HFFc6 (cell line): ENCODE data around the gene SOX15. TPM values are rescaled to one million over a fixed set of nuclear protein-coding genes. Genes with fewer than 3 reads are reported as not detected.

Experiments used
- DNase-seq: peaks from one replicate; pipeline ENCODE4 v3.0.0-alpha.2; 2018
- H3K27ac Mint-ChIP-seq: 2 replicates; pipeline ENCODE4 v1.8.0; 2020; ENCODE audit warnings: mild to moderate bottlenecking, mixed read lengths
- H3K27me3 Mint-ChIP-seq: 2 replicates; pipeline ENCODE4 v1.8.0; 2021; ENCODE audit warnings: mild to moderate bottlenecking, moderate library complexity, mixed read lengths; ENCODE audit not compliant: insufficient read depth
- H3K36me3 Mint-ChIP-seq: 2 replicates; pipeline ENCODE4 v1.8.0; 2021; ENCODE audit warnings: low read depth, mixed read lengths
- H3K4me1 Mint-ChIP-seq: 2 replicates; pipeline ENCODE4 v1.8.0; 2020; ENCODE audit warnings: low read depth, mixed read lengths
- H3K4me3 Mint-ChIP-seq: 2 replicates; pipeline ENCODE4 v1.8.0; 2020; ENCODE audit warnings: mild to moderate bottlenecking, moderate library complexity, mixed read lengths
- H3K9me3 Mint-ChIP-seq: 2 replicates; pipeline ENCODE4 v1.8.0; 2020; ENCODE audit warnings: mild to moderate bottlenecking, mixed read lengths
- CTCF ChIP-seq: fragments of 200-600 bp; sonication (generic); IDR thresholded peaks from 2 replicates; pipeline ENCODE4 v1.5.0; 2021; ENCODE audit warnings: antibody characterized with exemption, mild to moderate bottlenecking
- total RNA-seq, 6 experiments: library from RNA; stranded (reverse); fragmentation: NEBNext Ultra II Directional; extraction: Animal tissue kit (Norgen Biotek cat#: 25700); gene quantifications; 2 replicates in 1 of 6; 3 replicates in 5 of 6; pipeline ENCODE4 v1.2.3, GENCODE V29; 2021

The SOX15 gene
- total RNA-seq, 6 experiments from 2014 or later, result 0.62 to 1.0 (median 0.81) TPM

GRCh38 chr17:7563115-7563869, 26.6 kb downstream of the SOX15 start:
- H3K27me3 Mint-ChIP-seq, result peaks cover 3% of the 10 kb centered on the region

GRCh38 chr17:7562208-7562605, 27.7 kb downstream of the SOX15 start:
- no peak for TF ChIP-seq CTCF
- H3K36me3 Mint-ChIP-seq, result peaks cover 8% of the 10 kb centered on the region
- peak overlapping the region; percentile 88 for H3K27ac Mint-ChIP-seq
- peak overlapping the region; percentile 99 for H3K4me3 Mint-ChIP-seq
- peaks cover 41% of the 10 kb centered on the region for H3K4me1 Mint-ChIP-seq
- no peak for DNase-seq
- no peaks in the 10 kb centered on the region for H3K9me3 Mint-ChIP-seq
- peaks cover 3% of the 10 kb centered on the region for H3K27me3 Mint-ChIP-seq

More at GRCh38 chr17:7563115-7563869, 26.6 kb downstream of the SOX15 start:
- peaks cover 12% of the 10 kb centered on the region for H3K36me3 Mint-ChIP-seq
- H3K27ac Mint-ChIP-seq, result peak overlapping the region; percentile 88
- no peak for DNase-seq
- TF ChIP-seq CTCF, result no peak
- peak overlapping the region; percentile 99 for H3K4me3 Mint-ChIP-seq
- H3K4me1 Mint-ChIP-seq, result peaks cover 42% of the 10 kb centered on the region
- H3K9me3 Mint-ChIP-seq, result no peaks in the 10 kb centered on the region

GRCh38 chr17:7561589-7562207, 28.2 kb downstream of the SOX15 start, which contains the start of gene SENP3:
TSS of gene SENP3 (plus strand) at chr17:7561919. CDS start at chr17:7563077, 1,158 bp downstream.
- Mint-ChIP-seq H3K4me3 (peak within 1 kb of the TSS; percentile 99), H3K27ac (peak within 1 kb of the TSS; percentile 91), H3K4me1 (peaks cover 41% of the 10 kb centered on the region), H3K9me3 (no peaks in the 10 kb centered on the region), H3K27me3 (peaks cover 3% of the 10 kb centered on the region), H3K36me3 (peaks cover 8% of the 10 kb centered on the region)
- peak; percentile 77 for DNase-seq
- no peak for TF ChIP-seq CTCF

GRCh38 chr17:7561028-7561575, 28.8 kb downstream of the SOX15 start:
- H3K27me3 Mint-ChIP-seq, result peaks cover 5% of the 10 kb centered on the region
- peaks cover 41% of the 10 kb centered on the region for H3K4me1 Mint-ChIP-seq
- peak overlapping the region; percentile 91 for H3K27ac Mint-ChIP-seq
- peak overlapping the region; percentile 99 for H3K4me3 Mint-ChIP-seq
- TF ChIP-seq CTCF, result peak; percentile 79
- peaks cover 8% of the 10 kb centered on the region for H3K36me3 Mint-ChIP-seq
- peak; percentile 73 for DNase-seq
- no peaks in the 10 kb centered on the region for H3K9me3 Mint-ChIP-seq

GRCh38 chr17:7560172-7561027, 29.5 kb downstream of the SOX15 start:
- no peaks in the 10 kb centered on the region for H3K9me3 Mint-ChIP-seq
- peaks cover 8% of the 10 kb centered on the region for H3K36me3 Mint-ChIP-seq
- H3K4me1 Mint-ChIP-seq, result peaks cover 41% of the 10 kb centered on the region
- DNase-seq, result no peak
- H3K4me3 Mint-ChIP-seq, result peak overlapping the region; percentile 99
- peaks cover 8% of the 10 kb centered on the region for H3K27me3 Mint-ChIP-seq
- TF ChIP-seq CTCF, result no peak
- H3K27ac Mint-ChIP-seq, result peak overlapping the region; percentile 91
